22Rv1 (cell line): ENCODE data around the gene AGAP3.
A peak's percentile ranks its signal among the peaks of the same experiment; 100 is the strongest.

ENCODE experiments used
- H3K27ac ChIP-seq: fragments of 450-650 bp; 2 replicates; pipeline ENCODE4 v1.5.1; 2017
- ZFX ChIP-seq: fragments of 450-650 bp; IDR thresholded peaks from 2 replicates; pipeline ENCODE4 v1.6.1; 2017; ENCODE audit warnings: antibody characterized with exemption, borderline replicate concordance
- TF ChIP-seq, protein P1 (sequence below): fragments of 450-650 bp; IDR thresholded peaks from 2 replicates; pipeline ENCODE4 v1.5.1; 2017; ENCODE audit warnings: mild to moderate bottlenecking

The AGAP3 gene

GRCh38 chr7:151186640-151187408 lies 100.5 kb downstream of the AGAP3 start, which contains the start of gene ASB10:
ASB10 (minus strand) TSS chr7:151187250; CDS start chr7:151187130, 120 bp downstream.
- TF ChIP-seq, protein P1, sequence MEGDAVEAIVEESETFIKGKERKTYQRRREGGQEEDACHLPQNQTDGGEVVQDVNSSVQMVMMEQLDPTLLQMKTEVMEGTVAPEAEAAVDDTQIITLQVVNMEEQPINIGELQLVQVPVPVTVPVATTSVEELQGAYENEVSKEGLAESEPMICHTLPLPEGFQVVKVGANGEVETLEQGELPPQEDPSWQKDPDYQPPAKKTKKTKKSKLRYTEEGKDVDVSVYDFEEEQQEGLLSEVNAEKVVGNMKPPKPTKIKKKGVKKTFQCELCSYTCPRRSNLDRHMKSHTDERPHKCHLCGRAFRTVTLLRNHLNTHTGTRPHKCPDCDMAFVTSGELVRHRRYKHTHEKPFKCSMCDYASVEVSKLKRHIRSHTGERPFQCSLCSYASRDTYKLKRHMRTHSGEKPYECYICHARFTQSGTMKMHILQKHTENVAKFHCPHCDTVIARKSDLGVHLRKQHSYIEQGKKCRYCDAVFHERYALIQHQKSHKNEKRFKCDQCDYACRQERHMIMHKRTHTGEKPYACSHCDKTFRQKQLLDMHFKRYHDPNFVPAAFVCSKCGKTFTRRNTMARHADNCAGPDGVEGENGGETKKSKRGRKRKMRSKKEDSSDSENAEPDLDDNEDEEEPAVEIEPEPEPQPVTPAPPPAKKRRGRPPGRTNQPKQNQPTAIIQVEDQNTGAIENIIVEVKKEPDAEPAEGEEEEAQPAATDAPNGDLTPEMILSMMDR: no peak
- TF ChIP-seq ZFX: no peak
- no peak within 1 kb of the TSS for H3K27ac ChIP-seq

GRCh38 chr7:151187409-151188251 lies 101.4 kb downstream of the AGAP3 start:
- no peak overlapping the region for H3K27ac ChIP-seq
- TF ChIP-seq, protein P1: no peak
- no peak for TF ChIP-seq ZFX

DNA sequence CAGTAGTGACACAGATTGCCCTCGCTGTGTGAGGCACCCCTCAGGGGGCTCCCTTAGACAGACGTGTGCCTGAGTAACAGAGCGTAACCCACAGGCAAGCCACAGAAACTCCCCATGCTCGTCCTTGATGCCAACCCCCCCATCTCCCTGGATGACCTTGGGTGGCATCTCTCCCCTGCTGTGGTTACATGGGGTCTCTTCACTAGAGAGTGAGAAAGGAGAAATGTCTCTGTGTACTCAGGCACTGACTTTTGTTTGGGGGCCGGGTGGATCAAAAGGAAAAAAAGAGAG lies 101.9 kb downstream of the AGAP3 start:
- TF ChIP-seq ZFX: no peak
- TF ChIP-seq, protein P1: no peak
- no peak overlapping the region for H3K27ac ChIP-seq

GRCh38 chr7:151189038-151189437 lies 102.8 kb downstream of the AGAP3 start:
- no peak overlapping the region for H3K27ac ChIP-seq
- no peak for TF ChIP-seq ZFX
- TF ChIP-seq, protein P1: no peak

- TF ChIP-seq ZFX: no peak
- TF ChIP-seq, protein P1: peak; percentile 14; the same call in 1 of the 2 replicates
- H3K27ac ChIP-seq: no peak overlapping the region
Observed at GRCh38 chr7:151191544-151191943, 105.3 kb downstream of the AGAP3 start.

GRCh38 chr7:151192002-151192539 lies 105.8 kb downstream of the AGAP3 start:
- H3K27ac ChIP-seq: no peak overlapping the region
- no peak for TF ChIP-seq ZFX
- TF ChIP-seq, protein P1: no peak
